K562 (cell line): ENCODE results near the gene ZNF627. TPM values are rescaled to one million over a fixed set of nuclear protein-coding genes. Genes with fewer than 3 reads are reported as not detected.

Experiments
- COPS2 ChIP-seq: fragments of 450-650 bp; conservative IDR thresholded peaks from 2 replicates; pipeline ENCODE4 v1.6.1; 2016; ENCODE audit warnings: mild to moderate bottlenecking, moderate library complexity
- POLR2G ChIP-seq: fragments of 200-400 bp; formaldehyde crosslinking; IDR thresholded peaks from 2 replicates; pipeline ENCODE4 v1.6.1; 2017; ENCODE audit warnings: low read depth, mild to moderate bottlenecking, antibody characterized with exemption, low read length, moderate library complexity
- RBBP5 ChIP-seq: fragments of 200-600 bp; sonication (generic); IDR thresholded peaks from 2 replicates; pipeline ENCODE4 v1.6.1; 2012; ENCODE audit warnings: borderline replicate concordance, mild to moderate bottlenecking, low read length, control low read depth, inconsistent platforms; ENCODE audit not compliant: insufficient read depth, poor library complexity, severe bottlenecking
- TAF1 ChIP-seq: IDR thresholded peaks from 2 replicates; pipeline ENCODE4 v1.6.1; 2011; ENCODE audit warnings: mild to moderate bottlenecking, low read length, moderate library complexity; ENCODE audit not compliant: insufficient read depth, control insufficient read depth, severe bottlenecking; ENCODE audit errors: extremely low read depth
- ZBTB40 ChIP-seq, 2 experiments: fragments of 450-650 bp in 1 of 2; sonication (generic) in 1 of 2; formaldehyde crosslinking in 1 of 2; IDR thresholded peaks; 2 replicates each; pipeline versions ENCODE4 v1.7.1 to v1.9.0; 2016 to 2022; ENCODE audit warnings: inconsistent platforms in 1 of 2, mild to moderate bottlenecking in 1 of 2, missing genetic modification reagents in 1 of 2
- ZNF165 ChIP-seq: fragments of 250-450 bp; sonication (Bioruptor Pico); IDR thresholded peaks from 2 replicates; pipeline ENCODE4 v1.4.0; 2020; ENCODE audit warnings: borderline replicate concordance
- ZNF518B ChIP-seq: fragments of 250-450 bp; sonication (Bioruptor Pico); IDR thresholded peaks from 2 replicates; pipeline ENCODE4 v1.5.0; 2021; ENCODE audit warnings: mild to moderate bottlenecking, moderate library complexity
- polyA plus RNA-seq, 8 experiments: library from polyadenylated mRNA; depleted of rRNA in 4 of 8; stranded (reverse) in 5 of 8; unstranded in 3 of 8; fragments of >200 nt; fragmentation: Nextera tagmentation in 2 of 8; fragmentation: Illumina TruSeq in 1 of 8; extraction: Ambion mirVana in 2 of 8; extraction: Trizol in 1 of 8; gene quantifications; 2 replicates each; pipeline versions ENCODE4 v1.2.1 to v1.2.3, GENCODE V29; 2011 to 2014; ENCODE audit warnings: inconsistent platforms in 1 of 8, missing spikeins in 1 of 8
- total RNA-seq, 7 experiments: library from RNA; depleted of rRNA in 6 of 7; stranded (reverse); fragments of >200 nt in 6 of 7; fragmentation: Illumina TruSeq in 2 of 7; extraction: Trizol in 2 of 7; gene quantifications; 2 replicates each; pipeline versions ENCODE4 v1.2.1 to v1.2.3, GENCODE V29; 2011 to 2021; ENCODE audit warnings: low replicate concordance in 1 of 7

The ZNF627 gene
- total and polyA plus RNA-seq, 9 of the 15 experiments (the other 6 are each of a cell fraction or from before 2014, with no cell fraction given): 6.4 to 19.9 (median 10.6) TPM

GRCh38 chr19:11558881-11559828 is 38.1 kb upstream of the ZNF627 start, which contains the start of gene ELOF1 (continued):
- TF ChIP-seq ZNF518B (CRISPR knock-in tag): no peak
- peak; percentile 83 for TF ChIP-seq POLR2G
- TF ChIP-seq TAF1: peak; percentile 86
- TF ChIP-seq ZNF165 (CRISPR knock-in tag): no peak
- peak; percentile 96 for TF ChIP-seq ZBTB40 (IDR thresholded peaks at IDR 0.05)
- TF ChIP-seq ZBTB40 (CRISPR knock-in tag; IDR thresholded peaks at IDR 0.05): no peak
- TF ChIP-seq COPS2: no peak
- peak; percentile 74 for TF ChIP-seq RBBP5
